GM19193 (cell line): ENCODE results near the gene DHX40.

ENCODE experiments used
- POLR2A ChIP-seq: IDR thresholded peaks from 4 replicates; pipeline ENCODE4 v1.6.1; 2011; ENCODE audit not compliant: insufficient read depth, insufficient read length; ENCODE audit errors: extremely low read depth

The DHX40 gene

GRCh38 chr17:59565171-59565958 lies at the start of gene DHX40:
Gene DHX40, plus strand, starts transcription at chr17:59565610. Its CDS starts 62 bp downstream, at chr17:59565672.
- peak; percentile 71 for TF ChIP-seq POLR2A

- TF ChIP-seq POLR2A: no peak
Measured at GRCh38 chr17:59516451-59516850, 49.0 kb upstream of the DHX40 start.

GRCh38 chr17:59519132-59519531 lies 46.3 kb upstream of the DHX40 start:
- no peak for TF ChIP-seq POLR2A

- TF ChIP-seq POLR2A: no peak
Measured at GRCh38 chr17:59520251-59520650, 45.2 kb upstream of the DHX40 start.

- TF ChIP-seq POLR2A: no peak
Measured at GRCh38 chr17:59521465-59522126, 43.8 kb upstream of the DHX40 start.

GRCh38 chr17:59525668-59526067 lies 39.7 kb upstream of the DHX40 start:
- TF ChIP-seq POLR2A: no peak

GRCh38 chr17:59526451-59526850 lies 39.0 kb upstream of the DHX40 start:
- no peak for TF ChIP-seq POLR2A

- no peak for TF ChIP-seq POLR2A
Measured at GRCh38 chr17:59527325-59527917, 38.0 kb upstream of the DHX40 start.

GRCh38 chr17:59527931-59528330 lies 37.5 kb upstream of the DHX40 start:
- TF ChIP-seq POLR2A: no peak

GRCh38 chr17:59530531-59530930 lies 34.9 kb upstream of the DHX40 start:
- TF ChIP-seq POLR2A: no peak

GRCh38 chr17:59533694-59534093 lies 31.7 kb upstream of the DHX40 start:
- no peak for TF ChIP-seq POLR2A

- TF ChIP-seq POLR2A: no peak
Measured at GRCh38 chr17:59534583-59534982, 30.8 kb upstream of the DHX40 start.

- TF ChIP-seq POLR2A: no peak
Measured at GRCh38 chr17:59538195-59538909, 27.1 kb upstream of the DHX40 start.

- TF ChIP-seq POLR2A: no peak
Measured at GRCh38 chr17:59542960-59543635, 22.3 kb upstream of the DHX40 start.

- TF ChIP-seq POLR2A: no peak
Measured at GRCh38 chr17:59545942-59546341, 19.5 kb upstream of the DHX40 start.
